Hematopoietic multipotent progenitor cell treated with erythropoietin and hydrocortisone succinate and interleukin-3 and kit ligand, for 15 days (in vitro differentiated cells): ENCODE data around the gene LKAAEAR1.

Source experiments
- DNase-seq: peaks from one replicate; pipeline ENCODE4 v3.0.0-alpha.2; 2015; ENCODE audit warnings: low spot score

The LKAAEAR1 gene

GRCh38 chr20:64078934-64079272 is 5.3 kb downstream of the LKAAEAR1 start:
- no peak for DNase-seq

- DNase-seq: no peak
Measured at GRCh38 chr20:64077876-64078551, 6.2 kb downstream of the LKAAEAR1 start.

GRCh38 chr20:64077541-64077875 is 6.7 kb downstream of the LKAAEAR1 start:
- DNase-seq: no peak

GRCh38 chr20:64077094-64077493 is 7.1 kb downstream of the LKAAEAR1 start:
- no peak for DNase-seq

GRCh38 chr20:64076061-64076997 is 7.9 kb downstream of the LKAAEAR1 start:
- DNase-seq: no peak

GRCh38 chr20:64075556-64075955 is 8.6 kb downstream of the LKAAEAR1 start:
- no peak for DNase-seq

- no peak for DNase-seq
Measured at GRCh38 chr20:64074963-64075362, 9.2 kb downstream of the LKAAEAR1 start.

GRCh38 chr20:64074184-64074789 is 9.9 kb downstream of the LKAAEAR1 start:
- no peak for DNase-seq

- no peak for DNase-seq
Measured at GRCh38 chr20:64073476-64074183, 10.6 kb downstream of the LKAAEAR1 start.

- DNase-seq: no peak
Measured at GRCh38 chr20:64072498-64073063, 11.6 kb downstream of the LKAAEAR1 start.

- DNase-seq: no peak
Measured at GRCh38 chr20:64071341-64072332, 12.6 kb downstream of the LKAAEAR1 start.

- no peak for DNase-seq
Measured at GRCh38 chr20:64070244-64070993, 13.8 kb downstream of the LKAAEAR1 start.

- DNase-seq: no peak
Measured at GRCh38 chr20:64069614-64070243, 14.5 kb downstream of the LKAAEAR1 start.

GRCh38 chr20:64069209-64069613 is 15.0 kb downstream of the LKAAEAR1 start:
- no peak for DNase-seq

- no peak for DNase-seq
Measured at GRCh38 chr20:64068386-64069208, 15.6 kb downstream of the LKAAEAR1 start.

GRCh38 chr20:64067733-64068307 is 16.4 kb downstream of the LKAAEAR1 start:
- no peak for DNase-seq

GRCh38 chr20:64067005-64067632 is 17.1 kb downstream of the LKAAEAR1 start:
- no peak for DNase-seq

- no peak for DNase-seq
Measured at GRCh38 chr20:64065974-64066343, 18.2 kb downstream of the LKAAEAR1 start.
